Suprapubic skin (tissue), 4 donors: ENCODE data around the gene GSTK1.

ENCODE experiments used
- CTCF ChIP-seq, 2 donors: fragments of 200-600 bp in 1 of 2; fragments of 450-650 bp in 1 of 2; sonication (generic) in 1 of 2; IDR thresholded peaks; one replicate each; pipeline ENCODE4 v1.5.1; 2016 to 2019; ENCODE audit warnings: antibody characterized with exemption in 2 of 2, mild to moderate bottlenecking in 1 of 2, moderate library complexity in 1 of 2
- EP300 ChIP-seq: sonication (generic); formaldehyde crosslinking; IDR thresholded peaks from one replicate; pipeline ENCODE4 v1.6.1; 2017; ENCODE audit warnings: antibody characterized with exemption
- POLR2A ChIP-seq, 2 donors: fragments of 450-650 bp; IDR thresholded peaks; one replicate each; pipeline ENCODE4 v1.6.1; 2017; ENCODE audit warnings: antibody characterized with exemption in 2 of 2, mild to moderate bottlenecking in 2 of 2, moderate library complexity in 2 of 2
- POLR2AphosphoS5 ChIP-seq, 3 donors: sonication (generic); formaldehyde crosslinking; IDR thresholded peaks; one replicate each; pipeline ENCODE4 v1.6.1; 2017; ENCODE audit warnings: antibody characterized with exemption in 3 of 3

DNA sequence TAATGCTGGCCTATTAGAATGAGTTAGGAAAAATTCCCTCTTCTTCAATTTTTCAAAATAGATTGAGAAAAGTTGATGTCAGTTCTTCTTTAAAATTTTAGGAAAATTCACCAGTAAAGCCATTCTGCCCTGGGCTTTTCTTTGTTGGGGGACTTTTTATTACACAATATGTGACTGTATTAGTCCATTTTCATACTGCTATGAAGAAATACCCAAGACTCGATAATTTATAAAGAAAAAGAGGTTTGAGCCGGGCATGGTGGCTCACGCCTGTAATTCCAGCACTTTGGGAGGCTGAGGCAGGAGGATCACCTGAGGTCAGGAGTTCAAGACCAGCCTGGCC, 28.7 kb upstream of the GSTK1 start:
- no peak for TF ChIP-seq CTCF (IDR thresholded peaks at IDR 0.05)
- TF ChIP-seq POLR2A (IDR thresholded peaks at IDR 0.05) = no peak
- no peak for TF ChIP-seq POLR2AphosphoS5 (IDR thresholded peaks at IDR 0.05)
- no peak for TF ChIP-seq EP300
